Esophagus squamous epithelium (tissue), 5 donors: ENCODE measurements around the gene BEND7. TPM values are rescaled to one million over a fixed set of nuclear protein-coding genes. Genes with fewer than 3 reads are reported as not detected.

Experiments used
- DNase-seq: peaks from one replicate; lab custom pipeline; 2025; lab: John Stamatoyannopoulos, UW
- H3K27ac ChIP-seq, 4 donors: fragments of 200-600 bp; sonication (generic); one replicate each; pipeline ENCODE4 v1.5.1; 2016 to 2019; ENCODE audit warnings: mild to moderate bottlenecking in 1 of 4
- H3K27me3 ChIP-seq, 4 donors: fragments of 200-600 bp; sonication (generic); 1 replicate in 3 of 4; 2 replicates in 1 of 4; pipeline versions ENCODE4 v1.5.1 to v1.6.0; 2017 to 2021; ENCODE audit warnings: antibody characterized with exemption in 1 of 4
- H3K36me3 ChIP-seq, 3 donors: fragments of 200-600 bp; sonication (generic); one replicate each; pipeline ENCODE4 v1.5.1; 2016 to 2019
- H3K4me1 ChIP-seq, 3 donors: fragments of 200-600 bp; sonication (generic); one replicate each; pipeline ENCODE4 v1.5.1; 2017 to 2019
- H3K4me3 ChIP-seq, 4 donors: fragments of 200-600 bp; sonication (generic); 1 replicate in 3 of 4; 2 replicates in 1 of 4; pipeline ENCODE4 v1.5.1; 2016 to 2019; ENCODE audit warnings: mild to moderate bottlenecking in 2 of 4, moderate library complexity in 1 of 4
- H3K9me3 ChIP-seq, 3 donors: fragments of 200-600 bp; sonication (generic); one replicate each; pipeline ENCODE4 v1.5.1; 2016 to 2019
- POLR2A ChIP-seq, 4 donors: fragments of 450-650 bp; IDR thresholded peaks; one replicate each; pipeline ENCODE4 v1.6.1; 2017; ENCODE audit warnings: antibody characterized with exemption in 4 of 4, mild to moderate bottlenecking in 4 of 4, moderate library complexity in 3 of 4
- WGBS, 2 donors: methylation state at CpG; one replicate each; pipeline ENCODE4 v1.1.5; 2018; 5-methylcytosine and 5-hydroxymethylcytosine counted together
- intact Hi-C: fragments of 100-400 bp; cut with DNase I; formaldehyde crosslinking; loops from one replicate; pipeline ENCODE4 v1.15.0; 2022
- total RNA-seq, 4 donors: library from RNA; depleted of rRNA; stranded (reverse); fragments of >200 nt; gene quantifications; one replicate each; pipeline ENCODE4 v1.1.0, GENCODE V29; 2016
- TF ChIP-seq, protein P1 (sequence below), 6 experiments: fragments of 450-650 bp in 4 of 6; fragments of 200-600 bp in 2 of 6; sonication (generic) in 2 of 6; IDR thresholded peaks; one replicate each; pipeline ENCODE4 v1.5.1; 2016 to 2019; ENCODE audit warnings: antibody characterized with exemption in 6 of 6, mild to moderate bottlenecking in 4 of 6, moderate library complexity in 4 of 6
- donor health status: DM: yes; HTN: yes; CAD: no.

Gene BEND7
- total RNA-seq, 4 donors from 2014 or later, result 0.70 to 6.7 (median 2.8) TPM

GRCh38 chr10:13475124-13475523 is 53.7 kb downstream of the BEND7 start:
- no peak overlapping the region for H3K4me3 ChIP-seq
- no peaks in the 10 kb centered on the region for H3K4me1 ChIP-seq
- TF ChIP-seq POLR2A (IDR thresholded peaks at IDR 0.05), result no peak
- TF ChIP-seq, protein P1, sequence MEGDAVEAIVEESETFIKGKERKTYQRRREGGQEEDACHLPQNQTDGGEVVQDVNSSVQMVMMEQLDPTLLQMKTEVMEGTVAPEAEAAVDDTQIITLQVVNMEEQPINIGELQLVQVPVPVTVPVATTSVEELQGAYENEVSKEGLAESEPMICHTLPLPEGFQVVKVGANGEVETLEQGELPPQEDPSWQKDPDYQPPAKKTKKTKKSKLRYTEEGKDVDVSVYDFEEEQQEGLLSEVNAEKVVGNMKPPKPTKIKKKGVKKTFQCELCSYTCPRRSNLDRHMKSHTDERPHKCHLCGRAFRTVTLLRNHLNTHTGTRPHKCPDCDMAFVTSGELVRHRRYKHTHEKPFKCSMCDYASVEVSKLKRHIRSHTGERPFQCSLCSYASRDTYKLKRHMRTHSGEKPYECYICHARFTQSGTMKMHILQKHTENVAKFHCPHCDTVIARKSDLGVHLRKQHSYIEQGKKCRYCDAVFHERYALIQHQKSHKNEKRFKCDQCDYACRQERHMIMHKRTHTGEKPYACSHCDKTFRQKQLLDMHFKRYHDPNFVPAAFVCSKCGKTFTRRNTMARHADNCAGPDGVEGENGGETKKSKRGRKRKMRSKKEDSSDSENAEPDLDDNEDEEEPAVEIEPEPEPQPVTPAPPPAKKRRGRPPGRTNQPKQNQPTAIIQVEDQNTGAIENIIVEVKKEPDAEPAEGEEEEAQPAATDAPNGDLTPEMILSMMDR (IDR thresholded peaks at IDR 0.05), result no peak
- no peak overlapping the region for H3K27ac ChIP-seq
- H3K9me3 ChIP-seq, result no peaks in the 10 kb centered on the region
- DNase-seq, result no peak
- intact Hi-C loops, result no loop called here
- H3K27me3 ChIP-seq, result no peaks in the 10 kb centered on the region
- no peaks in the 10 kb centered on the region for H3K36me3 ChIP-seq

GRCh38 chr10:13473986-13474385 is 54.8 kb downstream of the BEND7 start:
- intact Hi-C loops, result no loop called here
- no peaks in the 10 kb centered on the region for H3K4me1 ChIP-seq
- H3K4me3 ChIP-seq, result no peak overlapping the region
- TF ChIP-seq, protein P1 (IDR thresholded peaks at IDR 0.05), result no peak
- TF ChIP-seq POLR2A (IDR thresholded peaks at IDR 0.05), result no peak
- no peak for DNase-seq
- no peak overlapping the region for H3K27ac ChIP-seq
- no peaks in the 10 kb centered on the region for H3K36me3 ChIP-seq
- H3K9me3 ChIP-seq, result no peaks in the 10 kb centered on the region
- 96% methylated on average over 26 of the region's 26 CpGs for WGBS, 2 donors
- H3K27me3 ChIP-seq, result no peaks in the 10 kb centered on the region

DNA sequence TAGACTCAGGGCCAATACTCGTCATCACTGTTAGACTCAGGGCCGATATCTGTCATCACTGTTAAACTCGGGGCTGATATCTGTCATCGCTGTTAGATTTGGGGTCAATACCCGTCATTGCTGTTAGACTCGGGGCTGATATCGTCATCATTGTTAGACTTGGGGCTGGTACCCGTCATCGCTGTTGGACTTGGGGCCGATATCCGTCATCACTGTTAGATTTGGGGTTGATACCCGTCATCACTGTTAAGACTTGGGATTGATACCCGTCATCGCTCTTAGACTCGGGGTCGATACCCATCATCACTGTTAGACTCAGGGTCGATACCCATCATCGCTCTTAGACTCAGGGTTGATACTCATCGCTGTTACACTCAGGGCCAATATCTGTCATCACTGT is 56.5 kb downstream of the BEND7 start:
- TF ChIP-seq, protein P1 (IDR thresholded peaks at IDR 0.05), result no peak
- TF ChIP-seq POLR2A (IDR thresholded peaks at IDR 0.05), result no peak
- 93 to 96% methylated on average over 19 of the region's 19 CpGs for WGBS, 2 donors
- H3K4me3 ChIP-seq, result no peak overlapping the region
- no peaks in the 10 kb centered on the region for H3K36me3 ChIP-seq
- no peaks in the 10 kb centered on the region for H3K9me3 ChIP-seq
- no peak overlapping the region for H3K27ac ChIP-seq
- no peaks in the 10 kb centered on the region for H3K27me3 ChIP-seq
- no peak for DNase-seq
- intact Hi-C loops, result no loop called here
- H3K4me1 ChIP-seq, result no peaks in the 10 kb centered on the region

DNA sequence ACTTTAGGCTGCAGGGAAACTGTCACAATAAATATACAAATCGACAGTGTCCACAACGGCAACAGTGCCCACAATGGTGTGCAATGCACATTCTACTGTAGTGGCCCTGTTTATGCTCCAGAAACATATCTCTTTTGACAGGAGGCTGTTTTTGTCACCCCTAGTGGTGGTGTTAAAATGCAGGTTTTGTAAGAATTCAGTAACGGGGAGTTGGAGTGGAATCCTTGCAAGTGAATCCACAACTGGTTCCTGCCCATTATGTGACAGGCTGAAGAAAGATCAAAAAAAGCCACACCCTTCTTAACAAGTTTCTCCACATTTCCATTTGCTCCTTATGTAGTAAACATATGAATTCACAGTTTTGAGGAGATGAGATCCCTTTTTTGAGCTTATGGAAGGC is 58.5 kb downstream of the BEND7 start:
- Histone ChIP-seq H3K4me3 (no peak overlapping the region), H3K36me3 (no peaks in the 10 kb centered on the region), H3K27me3 (no peaks in the 10 kb centered on the region), H3K27ac (no peak overlapping the region), H3K9me3 (no peaks in the 10 kb centered on the region), H3K4me1 (no peaks in the 10 kb centered on the region)
- WGBS, 2 donors, result 64 to 81% methylated on average over 3 of the region's 3 CpGs
- intact Hi-C loops, result no loop called here
- TF ChIP-seq POLR2A (IDR thresholded peaks at IDR 0.05), result no peak
- TF ChIP-seq, protein P1 (IDR thresholded peaks at IDR 0.05), result peak in 1 of 6 experiments; percentile 8
- no peak for DNase-seq

DNA sequence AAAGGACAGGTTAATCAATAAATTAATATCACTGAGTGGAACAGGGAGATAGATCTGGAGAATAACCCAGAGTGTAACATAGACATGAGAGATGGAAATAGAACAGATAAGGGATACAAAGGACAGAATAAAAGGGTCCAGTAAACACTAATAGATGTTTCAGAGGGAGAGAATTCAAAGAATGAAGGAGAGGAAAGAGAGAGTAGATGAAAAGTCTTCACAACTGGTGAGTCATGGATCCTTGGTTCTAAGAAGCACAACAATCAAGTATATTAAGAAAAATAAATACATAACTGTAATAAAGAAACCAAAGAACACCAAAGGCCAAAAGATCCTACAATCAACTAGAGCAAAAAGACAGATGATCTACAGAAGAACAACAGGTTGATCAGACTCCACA is 66.3 kb downstream of the BEND7 start:
- no peak overlapping the region for H3K27ac ChIP-seq
- TF ChIP-seq, protein P1 (IDR thresholded peaks at IDR 0.05), result no peak
- TF ChIP-seq POLR2A (IDR thresholded peaks at IDR 0.05), result no peak
- H3K27me3 ChIP-seq, result no peaks in the 10 kb centered on the region
- no peaks in the 10 kb centered on the region for H3K36me3 ChIP-seq
- no peak for DNase-seq
- H3K4me1 ChIP-seq, result no peaks in the 10 kb centered on the region
- H3K9me3 ChIP-seq, result no peaks in the 10 kb centered on the region
- no peak overlapping the region for H3K4me3 ChIP-seq
- intact Hi-C loops, result no loop called here
